OCI-LY7 (cell line): ENCODE results near the gene FAM83B. TPM values are rescaled to one million over a fixed set of nuclear protein-coding genes. Genes with fewer than 3 reads are reported as not detected.

ENCODE experiments used
- BruUV-seq: library from RNA; stranded (reverse); fragments of 400-500 nt; replicated peaks from 2 replicates; lab custom pipeline; 2021; lab: Mats Ljungman, UMichigan
- CTCF ChIA-PET: fragments of 300-600 bp; sonication (Branson Sonifier 250); formaldehyde crosslinking; loops from one replicate; lab custom pipeline; 2022; ENCODE audit warnings: antibody characterized with exemption; ENCODE audit not compliant: unreplicated experiment; lab: Charles Lee
- POLR2A ChIA-PET: fragments of 300-600 bp; sonication (Branson Sonifier 250); formaldehyde crosslinking; loops from one replicate; lab custom pipeline; 2022; ENCODE audit warnings: antibody characterized with exemption; lab: Charles Lee
- DNase-seq: peaks from one replicate; pipeline ENCODE4 v3.0.0-alpha.2; 2015; ENCODE audit warnings: low spot score
- H2AFZ ChIP-seq: fragments of 200-600 bp; sonication (generic), shearing (Covaris generic); 2 replicates; pipeline ENCODE4 v1.6.1; 2014; ENCODE audit warnings: mild to moderate bottlenecking, antibody characterized with exemption, low read length, moderate library complexity
- H3K27ac ChIP-seq: fragments of 200-600 bp; sonication (generic); 2 replicates; pipeline ENCODE4 v1.5.1; 2014; ENCODE audit warnings: mixed run types, low read depth, mild to moderate bottlenecking, moderate library complexity, low read length, inconsistent platforms; ENCODE audit not compliant: poor library complexity, severe bottlenecking
- H3K36me3 ChIP-seq: fragments of 200-600 bp; sonication (generic); 2 replicates; pipeline ENCODE4 v1.6.1; 2014; ENCODE audit warnings: mild to moderate bottlenecking, antibody characterized with exemption, low read length, moderate library complexity, mixed read lengths; ENCODE audit not compliant: insufficient read depth
- H3K4me1 ChIP-seq: fragments of 200-600 bp; sonication (generic); 2 replicates; pipeline ENCODE4 v1.5.1; 2014; ENCODE audit warnings: mild to moderate bottlenecking, low read length; ENCODE audit not compliant: insufficient read depth, poor library complexity, severe bottlenecking
- H3K4me2 ChIP-seq: fragments of 200-600 bp; sonication (generic); 2 replicates; pipeline ENCODE4 v1.6.1; 2014; ENCODE audit warnings: mild to moderate bottlenecking, low read length
- H3K4me3 ChIP-seq: fragments of 200-600 bp; sonication (generic); 2 replicates; pipeline ENCODE4 v1.5.1; 2014; ENCODE audit warnings: mild to moderate bottlenecking, low read depth, low read length; ENCODE audit not compliant: poor library complexity, severe bottlenecking
- H3K79me2 ChIP-seq: fragments of 200-600 bp; sonication (generic); 2 replicates; pipeline ENCODE4 v1.6.1; 2016; ENCODE audit warnings: low read depth, mild to moderate bottlenecking, low read length, moderate library complexity, mixed read lengths; ENCODE audit not compliant: insufficient read depth
- H3K9me2 ChIP-seq: fragments of 200-600 bp; sonication (generic); 2 replicates; pipeline ENCODE4 v1.6.1; 2016; ENCODE audit warnings: mild to moderate bottlenecking, low read length, mixed read lengths; ENCODE audit not compliant: insufficient read depth
- H3K9me3 ChIP-seq: fragments of 200-600 bp; sonication (generic); 2 replicates; pipeline ENCODE4 v1.6.1; 2014; ENCODE audit warnings: mild to moderate bottlenecking, mixed run types, low read length, mixed read lengths
- H4K20me1 ChIP-seq: fragments of 200-600 bp; sonication (generic); 2 replicates; pipeline ENCODE4 v1.6.1; 2014; ENCODE audit warnings: mild to moderate bottlenecking, antibody characterized with exemption, low read length, moderate library complexity, mixed read lengths; ENCODE audit not compliant: insufficient read depth
- CTCF ChIP-seq: fragments of 200-600 bp; sonication (generic); conservative IDR thresholded peaks from 2 replicates; pipeline ENCODE4 v1.5.1; 2014; ENCODE audit warnings: mild to moderate bottlenecking, antibody characterized with exemption, low read length, moderate library complexity, mixed read lengths
- EZH2phosphoT487 ChIP-seq: fragments of 200-600 bp; sonication (generic); IDR thresholded peaks from 2 replicates; pipeline ENCODE4 v1.6.1; 2018; ENCODE audit warnings: low read depth, borderline replicate concordance, mild to moderate bottlenecking, mixed run types, antibody characterized with exemption, low read length, moderate library complexity, mixed read lengths
- intact Hi-C: fragments of 100-400 bp; cut with micrococcal nuclease; formaldehyde crosslinking; loops from one replicate; pipeline ENCODE4 v1.10.0; 2022; ENCODE audit not compliant: unreplicated experiment
- total RNA-seq, 2 experiments: library from RNA; depleted of rRNA in 1 of 2; stranded (reverse); fragments of >200 nt in 1 of 2; shearing (Covaris generic) in 1 of 2; gene quantifications; 2 replicates each; pipeline ENCODE4 v1.2.3, GENCODE V29; 2014 to 2022

The FAM83B gene
- total RNA-seq, 2 experiments from 2014 or later, result not detected

DNA sequence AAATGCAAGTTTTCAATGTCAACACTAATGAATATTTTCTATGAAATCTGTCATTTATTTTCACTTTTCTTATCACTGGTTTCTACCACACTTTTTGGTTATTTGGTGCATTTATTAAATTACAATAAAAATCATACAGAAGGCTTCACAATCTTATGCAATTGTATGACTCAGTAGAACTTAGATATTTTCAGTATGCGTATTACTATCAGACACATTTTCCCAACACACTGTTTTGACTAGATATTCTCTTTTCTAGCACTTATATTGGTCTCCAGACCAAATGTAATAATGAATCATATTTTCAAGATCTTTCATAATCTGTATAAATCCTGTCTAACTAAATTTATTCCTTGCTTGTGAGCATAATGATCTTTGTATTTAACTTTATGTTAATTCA, 74.1 kb downstream of the FAM83B start:
- Histone ChIP-seq H3K27ac (no peak overlapping the region), H3K79me2 (no peaks in the 10 kb centered on the region), H3K4me2 (no peak overlapping the region), H3K4me1 (no peaks in the 10 kb centered on the region), H3K9me2 (no peaks in the 10 kb centered on the region), H3K4me3 (no peak overlapping the region), H4K20me1 (no peaks in the 10 kb centered on the region), H3K9me3 (no peaks in the 10 kb centered on the region), H2AFZ (no peak overlapping the region), H3K36me3 (no peaks in the 10 kb centered on the region)
- intact Hi-C loops, result no loop called here
- TF ChIP-seq EZH2phosphoT487 (no peak), CTCF (no peak)
- BruUV-seq, result no TSS peak
- CTCF ChIA-PET, result no interaction called here
- POLR2A ChIA-PET, result no interaction called here
- DNase-seq, result no peak

DNA sequence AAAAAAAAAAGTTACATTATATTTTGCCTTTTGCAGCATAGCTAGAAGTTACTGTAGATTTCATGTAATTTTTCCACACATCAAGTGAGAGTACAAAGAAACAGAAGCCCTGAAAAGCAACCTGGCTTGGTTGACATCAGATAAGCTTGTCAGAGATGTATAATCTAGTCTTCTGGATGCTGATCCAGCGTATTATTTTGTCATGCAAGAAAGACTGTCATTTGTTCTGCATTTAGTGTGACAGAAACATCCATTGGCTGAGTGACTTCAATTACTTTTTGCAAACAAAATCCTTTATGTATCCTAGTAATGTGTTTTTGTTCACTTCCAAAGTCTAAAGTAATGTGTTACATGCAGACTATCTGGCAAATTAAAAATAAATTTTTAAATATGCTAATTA, 75.3 kb downstream of the FAM83B start:
- no peaks in the 10 kb centered on the region for H3K9me3 ChIP-seq
- H2AFZ ChIP-seq, result no peak overlapping the region
- intact Hi-C loops, result no loop called here
- no peak for DNase-seq
- TF ChIP-seq CTCF, result no peak
- no peak for TF ChIP-seq EZH2phosphoT487
- POLR2A ChIA-PET, result interaction anchor here (0.6 kb wide), 1 partner anchor 20 kb away, joined by 6 read pairs; no protein-coding TSS in a partner anchor
- no peaks in the 10 kb centered on the region for H3K4me1 ChIP-seq
- H3K4me3 ChIP-seq, result no peak overlapping the region
- H3K9me2 ChIP-seq, result no peaks in the 10 kb centered on the region
- CTCF ChIA-PET, result no interaction called here
- BruUV-seq, result no TSS peak
- H3K27ac ChIP-seq, result no peak overlapping the region
- H3K4me2 ChIP-seq, result no peak overlapping the region
- H4K20me1 ChIP-seq, result no peaks in the 10 kb centered on the region
- H3K36me3 ChIP-seq, result no peaks in the 10 kb centered on the region
- H3K79me2 ChIP-seq, result no peaks in the 10 kb centered on the region

- Histone ChIP-seq H3K27ac (no peak overlapping the region), H3K9me3 (no peaks in the 10 kb centered on the region), H3K9me2 (no peaks in the 10 kb centered on the region), H4K20me1 (no peaks in the 10 kb centered on the region), H2AFZ (no peak overlapping the region), H3K4me1 (no peaks in the 10 kb centered on the region), H3K4me3 (no peak overlapping the region), H3K36me3 (no peaks in the 10 kb centered on the region), H3K79me2 (no peaks in the 10 kb centered on the region), H3K4me2 (no peak overlapping the region)
- CTCF ChIA-PET, result no interaction called here
- no TSS peak for BruUV-seq
- intact Hi-C loops, result no loop called here
- TF ChIP-seq CTCF, result no peak
- TF ChIP-seq EZH2phosphoT487, result no peak
- POLR2A ChIA-PET, result interaction anchor here (1.0 kb wide), 1 partner anchor 20 kb away, joined by 3 read pairs; no protein-coding TSS in a partner anchor
- DNase-seq, result no peak
Observed at GRCh38 chr6:54929245-54929909, 82.8 kb downstream of the FAM83B start.
